Spinal cord (tissue), 10 donors: Measurements from ENCODE around the gene EEF2K. TPM values are rescaled to one million over a fixed set of nuclear protein-coding genes. Genes with fewer than 3 reads are reported as not detected.
A peak's percentile ranks its signal among the peaks of the same experiment; 100 is the strongest.
"Not testable (repeated sequence)": the region's sequence is repeated elsewhere in the genome, so short reads cannot be mapped to it uniquely, and the experiment has no call there.

ENCODE experiments used
- DNase-seq, 6 donors: peaks; one replicate each; pipeline versions ENCODE4 v3.0.0 to v3.0.0-alpha.2; 2013 to 2015; ENCODE audit warnings: low spot score in 6 of 6, low read depth in 4 of 6
- H3K27ac ChIP-seq: one replicate; pipeline ENCODE4 v1.5.1; 2013; ENCODE audit warnings: low read depth, low read length, control low read depth
- H3K27me3 ChIP-seq: one replicate; pipeline ENCODE4 v1.6.1; 2013; ENCODE audit warnings: low read length; ENCODE audit not compliant: control insufficient read depth, insufficient read depth
- H3K36me3 ChIP-seq: one replicate; pipeline ENCODE4 v1.6.1; 2013; ENCODE audit warnings: low read length; ENCODE audit not compliant: control insufficient read depth, insufficient read depth
- H3K4me1 ChIP-seq: one replicate; pipeline ENCODE4 v1.6.1; 2013; ENCODE audit warnings: low read length; ENCODE audit not compliant: control insufficient read depth, insufficient read depth
- H3K4me3 ChIP-seq: one replicate; pipeline ENCODE4 v1.5.1; 2013; ENCODE audit warnings: low read depth, low read length, control low read depth
- H3K9me3 ChIP-seq: one replicate; pipeline ENCODE4 v1.6.1; 2013; ENCODE audit warnings: low read length; ENCODE audit not compliant: control insufficient read depth, insufficient read depth
- WGBS: methylation state at CpG from one replicate; pipeline ENCODE4 v1.1.5; 2013; ENCODE audit warnings: missing lambda C conversion rate; ENCODE audit not compliant: insufficient coverage; 5-methylcytosine and 5-hydroxymethylcytosine counted together
- polyA plus RNA-seq, 2 donors: library from polyadenylated mRNA; unstranded; fragments of 120-200 nt; gene quantifications; one replicate each; pipeline ENCODE4 v1.2.1, GENCODE V29; 2013; ENCODE audit not compliant: insufficient read length in 2 of 2
- total RNA-seq, 2 donors: library from RNA; depleted of rRNA in 1 of 2; stranded (reverse); fragments of 120-200 nt in 1 of 2; fragments of >200 nt in 1 of 2; gene quantifications; one replicate each; pipeline versions ENCODE4 v1.2.3 to v1.2.4, GENCODE V29; 2013 to 2014
- donor health status: healthy.

EEF2K gene
- total and polyA plus RNA-seq, 4 donors = 15.4 to 30.4 (median 22.1) TPM

- Histone ChIP-seq H3K4me3 (peak overlapping the region; percentile 76), H3K4me1 (peaks cover 20% of the 10 kb centered on the region), H3K36me3 (no peaks in the 10 kb centered on the region), H3K27ac (peak overlapping the region; percentile 75), H3K27me3 (no peaks in the 10 kb centered on the region), H3K9me3 (no peaks in the 10 kb centered on the region)
- DNase-seq = no peak
Measured at GRCh38 chr16:22195445-22195694, 10.7 kb upstream of the EEF2K start.

- H3K36me3 ChIP-seq = no peaks in the 10 kb centered on the region
- DNase-seq = peak; percentile 89 to 99 (median 94)
- H3K27ac ChIP-seq = peak overlapping the region; percentile 75
- H3K9me3 ChIP-seq = no peaks in the 10 kb centered on the region
- H3K27me3 ChIP-seq = no peaks in the 10 kb centered on the region
- H3K4me3 ChIP-seq = peak overlapping the region; percentile 76
- peaks cover 19% of the 10 kb centered on the region for H3K4me1 ChIP-seq
- 0% methylated on average over 22 of the region's 39 CpGs for WGBS
Measured at GRCh38 chr16:22195695-22196558, 10.2 kb upstream of the EEF2K start.

- Histone ChIP-seq H3K4me1 (peaks cover 13% of the 10 kb centered on the region), H3K4me3 (peak overlapping the region; percentile 76)
- not testable (repeated sequence) for H3K9me3 ChIP-seq, H3K27me3 ChIP-seq, DNase-seq, H3K27ac ChIP-seq, H3K36me3 ChIP-seq
- WGBS = 47% methylated on average over 11 of the region's 20 CpGs
Measured at GRCh38 chr16:22196559-22197168, 9.4 kb upstream of the EEF2K start.

- no peak for DNase-seq
- H3K4me1 ChIP-seq = peaks cover 6% of the 10 kb centered on the region
- no peaks in the 10 kb centered on the region for H3K36me3 ChIP-seq
- H3K27me3 ChIP-seq = no peaks in the 10 kb centered on the region
- 87% methylated on average over 7 of the region's 7 CpGs for WGBS
- no peaks in the 10 kb centered on the region for H3K9me3 ChIP-seq
- no peak overlapping the region for H3K4me3 ChIP-seq
- H3K27ac ChIP-seq = no peak overlapping the region
Measured at GRCh38 chr16:22198547-22199293, 7.4 kb upstream of the EEF2K start.

GRCh38 chr16:22202261-22202637 is 3.8 kb upstream of the EEF2K start:
- no peak overlapping the region for H3K27ac ChIP-seq
- peaks cover 10% of the 10 kb centered on the region for H3K4me1 ChIP-seq
- no peak overlapping the region for H3K4me3 ChIP-seq
- no peaks in the 10 kb centered on the region for H3K27me3 ChIP-seq
- DNase-seq = no peak
- no peaks in the 10 kb centered on the region for H3K36me3 ChIP-seq
- 83% methylated on average over 1 of the region's 6 CpGs for WGBS
- H3K9me3 ChIP-seq = no peaks in the 10 kb centered on the region

GRCh38 chr16:22203091-22203490 is 3.0 kb upstream of the EEF2K start:
- Histone ChIP-seq H3K4me3 (no peak overlapping the region), H3K27ac (no peak overlapping the region), H3K9me3 (no peaks in the 10 kb centered on the region), H3K27me3 (no peaks in the 10 kb centered on the region), H3K36me3 (no peaks in the 10 kb centered on the region), H3K4me1 (peaks cover 19% of the 10 kb centered on the region)
- 72% methylated on average over 2 of the region's 5 CpGs for WGBS
- no peak for DNase-seq

- DNase-seq = no peak
- H3K27ac ChIP-seq = no peak overlapping the region
Measured at GRCh38 chr16:22204091-22204655, 1.9 kb upstream of the EEF2K start.

GRCh38 chr16:22205577-22206012 is 483 bp upstream of the EEF2K start:
- no peaks in the 10 kb centered on the region for H3K9me3 ChIP-seq
- peak overlapping the region; percentile 65 for H3K4me3 ChIP-seq
- H3K27ac ChIP-seq = peak overlapping the region; percentile 74
- no peak for DNase-seq
- no peaks in the 10 kb centered on the region for H3K36me3 ChIP-seq
- H3K27me3 ChIP-seq = no peaks in the 10 kb centered on the region
- peaks cover 27% of the 10 kb centered on the region for H3K4me1 ChIP-seq
- WGBS = 6% methylated on average over 8 of the region's 11 CpGs

More at GRCh38 chr16:22204091-22204655, 1.9 kb upstream of the EEF2K start:
- H3K9me3 ChIP-seq = no peaks in the 10 kb centered on the region
- H3K27me3 ChIP-seq = no peaks in the 10 kb centered on the region
- H3K36me3 ChIP-seq = no peaks in the 10 kb centered on the region
- peaks cover 21% of the 10 kb centered on the region for H3K4me1 ChIP-seq
- WGBS = 100% methylated on average over 1 of the region's 2 CpGs
- H3K4me3 ChIP-seq = no peak overlapping the region

GRCh38 chr16:22206842-22207714 is 1.0 kb downstream of the EEF2K start:
- H3K9me3 ChIP-seq = no peaks in the 10 kb centered on the region
- peak in 4 of 6 donors; percentile 64 to 93 (median 80) for DNase-seq
- H3K4me1 ChIP-seq = peaks cover 27% of the 10 kb centered on the region
- WGBS = 8% methylated on average over 34 of the region's 35 CpGs
- peak overlapping the region; percentile 88 for H3K27ac ChIP-seq
- no peaks in the 10 kb centered on the region for H3K27me3 ChIP-seq
- H3K36me3 ChIP-seq = no peaks in the 10 kb centered on the region
- H3K4me3 ChIP-seq = peak overlapping the region; percentile 65
